Small intestine (tissue), 7 donors: ENCODE measurements around the gene RABAC1. TPM values are rescaled to one million over a fixed set of nuclear protein-coding genes. Genes with fewer than 3 reads are reported as not detected.
A peak's percentile ranks its signal among the peaks of the same experiment; 100 is the strongest.
"Not testable (repeated sequence)": the region's sequence is repeated elsewhere in the genome, so short reads cannot be mapped to it uniquely, and the experiment has no call there.

Source experiments
- DNase-seq, 2 donors: peaks; one replicate each; pipeline versions ENCODE4 v3.0.0 to v3.0.0-alpha.2; 2013
- FAIRE-seq: peaks from 2 replicates; lab custom pipeline; 2012; peaks lifted over from hg19 to GRCh38; lab: Jason Lieb, UNC
- H3K27ac ChIP-seq, 3 donors: one replicate each; pipeline ENCODE4 v1.5.1; 2013; ENCODE audit warnings: low read length in 2 of 3, mild to moderate bottlenecking in 2 of 3, control low read depth in 1 of 3, inconsistent platforms in 1 of 3, low read depth in 1 of 3, moderate library complexity in 1 of 3
- H3K27me3 ChIP-seq, 3 donors: one replicate each; pipeline ENCODE4 v1.6.1; 2013; ENCODE audit warnings: low read length in 3 of 3, inconsistent platforms in 1 of 3; ENCODE audit not compliant: control insufficient read depth in 3 of 3, insufficient read depth in 3 of 3
- H3K36me3 ChIP-seq, 3 donors: one replicate each; pipeline ENCODE4 v1.6.1; 2013; ENCODE audit warnings: low read length in 3 of 3, inconsistent platforms in 1 of 3, low read depth in 1 of 3, mild to moderate bottlenecking in 1 of 3, moderate library complexity in 1 of 3; ENCODE audit not compliant: control insufficient read depth in 3 of 3, insufficient read depth in 2 of 3
- H3K4me1 ChIP-seq, 3 donors: one replicate each; pipeline ENCODE4 v1.6.1; 2013; ENCODE audit warnings: low read length in 2 of 3, inconsistent platforms in 1 of 3, low read depth in 1 of 3, mild to moderate bottlenecking in 1 of 3, moderate library complexity in 1 of 3; ENCODE audit not compliant: control insufficient read depth in 3 of 3, insufficient read depth in 2 of 3
- H3K4me3 ChIP-seq, 3 donors: one replicate each; pipeline ENCODE4 v1.5.1; 2013; ENCODE audit warnings: low read length in 3 of 3, control low read depth in 1 of 3, inconsistent platforms in 1 of 3, low read depth in 1 of 3, mild to moderate bottlenecking in 1 of 3, moderate library complexity in 1 of 3
- H3K9me3 ChIP-seq, 2 donors: one replicate each; pipeline ENCODE4 v1.6.1; 2013; ENCODE audit warnings: low read depth in 1 of 2, low read length in 1 of 2; ENCODE audit not compliant: control insufficient read depth in 2 of 2, insufficient read depth in 1 of 2
- WGBS, 3 donors: extraction: QIAGEN DNeasy Blood & Tissue Kit; methylation state at CpG; one replicate each; pipeline ENCODE4 v1.1.7; 2013; 5-methylcytosine and 5-hydroxymethylcytosine counted together
- polyA plus RNA-seq, 4 donors: library from polyadenylated mRNA; stranded (reverse) in 3 of 4; unstranded in 1 of 4; fragments of 200-250 nt in 3 of 4; fragments of 120-200 nt in 1 of 4; gene quantifications; one replicate each; pipeline versions ENCODE4 v1.2.1 to v1.2.3, GENCODE V29; 2013
- donor health status: healthy with polysubstance abuse.
- donor health status: control.
- donor health status: control.
- donor health status: Bipolar disorder and iron deficiency.
- donor health status: healthy.

Gene RABAC1
- polyA plus RNA-seq, 4 donors = 72.0 to 227 (median 194) TPM

GRCh38 chr19:41945135-41945766 lies 13.9 kb downstream of the RABAC1 start:
- DNase-seq (peak in 1 of 2 donors; percentile 77), FAIRE-seq (no peak)
- no peak overlapping the region for H3K4me3 ChIP-seq
- WGBS, 3 donors = 60 to 85% (median 68%) methylated on average over 8 of the region's 8 CpGs
- no peaks in the 10 kb centered on the region for H3K36me3 ChIP-seq
- H3K4me1 ChIP-seq = no peaks in the 10 kb centered on the region
- H3K27me3 ChIP-seq = peaks cover 0 to 18% (median 0%) of the 10 kb centered on the region in 3 donors
- H3K9me3 ChIP-seq = no peaks in the 10 kb centered on the region
- peak overlapping the region in 2 of 3 donors; percentile 30 to 76 for H3K27ac ChIP-seq

- H3K9me3 ChIP-seq = no peaks in the 10 kb centered on the region
- FAIRE-seq (no peak), DNase-seq (no peak)
- peaks cover 0 to 4% (median 0%) of the 10 kb centered on the region in 3 donors for H3K4me1 ChIP-seq
- no peak overlapping the region for H3K4me3 ChIP-seq
- 57 to 68% (median 66%) methylated on average over 2 of the region's 2 CpGs for WGBS, 3 donors
- H3K27me3 ChIP-seq = peaks cover 0 to 24% (median 0%) of the 10 kb centered on the region in 3 donors
- no peaks in the 10 kb centered on the region for H3K36me3 ChIP-seq
- peak overlapping the region in 1 of 3 donors; percentile 76 for H3K27ac ChIP-seq
These were observed 14.8 kb downstream of the RABAC1 start for GRCh38 chr19:41944336-41944735.

- FAIRE-seq (no peak), DNase-seq (no peak)
- Histone ChIP-seq H3K27me3 (peaks cover 0 to 40% (median 0%) of the 10 kb centered on the region in 3 donors), H3K4me3 (no peak overlapping the region), H3K27ac (peak overlapping the region in 1 of 3 donors; percentile 32), H3K4me1 (peaks cover 0 to 4% (median 0%) of the 10 kb centered on the region in 3 donors), H3K9me3 (no peaks in the 10 kb centered on the region), H3K36me3 (no peaks in the 10 kb centered on the region)
- WGBS, 3 donors = 74 to 92% (median 86%) methylated on average over 7 to 9 of the region's 9 CpGs
These were observed 17.5 kb downstream of the RABAC1 start for GRCh38 chr19:41941410-41942202.

GRCh38 chr19:41940731-41941409 lies 18.3 kb downstream of the RABAC1 start:
- H3K27ac ChIP-seq = peak overlapping the region in 1 of 3 donors; percentile 33
- no peaks in the 10 kb centered on the region for H3K36me3 ChIP-seq
- FAIRE-seq = no peak
- H3K4me1 ChIP-seq = peaks cover 0 to 4% (median 0%) of the 10 kb centered on the region in 3 donors
- DNase-seq = no peak
- no peaks in the 10 kb centered on the region for H3K9me3 ChIP-seq
- 10 to 25% (median 12%) methylated on average over 19 to 53 of the region's 53 CpGs for WGBS, 3 donors
- H3K4me3 ChIP-seq = peak overlapping the region; percentile 39 to 60 (median 58)
- H3K27me3 ChIP-seq = peaks cover 0 to 48% (median 0%) of the 10 kb centered on the region in 3 donors

GRCh38 chr19:41939861-41940730 lies 19.0 kb downstream of the RABAC1 start:
- WGBS, 3 donors = 3 to 6% (median 3%) methylated on average over 69 to 83 of the region's 83 CpGs
- Histone ChIP-seq H3K27ac (peak overlapping the region in 2 of 3 donors; percentile 27 to 60), H3K4me3 (peak overlapping the region; percentile 39 to 60 (median 58)), H3K36me3 (no peaks in the 10 kb centered on the region), H3K9me3 (no peaks in the 10 kb centered on the region), H3K4me1 (peaks cover 0 to 4% (median 0%) of the 10 kb centered on the region in 3 donors), H3K27me3 (peaks cover 0 to 55% (median 0%) of the 10 kb centered on the region in 3 donors)
- FAIRE-seq (no peak), DNase-seq (peak in 1 of 2 donors; percentile 42)

GRCh38 chr19:41939209-41939608 lies 19.9 kb downstream of the RABAC1 start:
- H3K27ac ChIP-seq, H3K4me1 ChIP-seq, H3K36me3 ChIP-seq, H3K4me3 ChIP-seq, DNase-seq, H3K9me3 ChIP-seq, FAIRE-seq: not testable (repeated sequence)
- peaks cover 0 to 64% (median 0%) of the 10 kb centered on the region in 3 donors for H3K27me3 ChIP-seq

- DNase-seq (no peak), FAIRE-seq (no peak)
- H3K4me1 ChIP-seq = peaks cover 0 to 4% (median 0%) of the 10 kb centered on the region in 3 donors
- no peaks in the 10 kb centered on the region for H3K36me3 ChIP-seq
- no peak overlapping the region for H3K27ac ChIP-seq
- WGBS, 3 donors = 48 to 60% (median 58%) methylated on average over 22 of the region's 22 CpGs
- no peak overlapping the region for H3K4me3 ChIP-seq
- no peaks in the 10 kb centered on the region for H3K9me3 ChIP-seq
- H3K27me3 ChIP-seq = peaks cover 0 to 74% (median 0%) of the 10 kb centered on the region in 3 donors
These were observed 21.3 kb downstream of the RABAC1 start for GRCh38 chr19:41937525-41938468.
